B cell (primary cell): Measurements from ENCODE around the gene PIK3R3. TPM values are rescaled to one million over a fixed set of nuclear protein-coding genes. Genes with fewer than 3 reads are reported as not detected.
"Not testable (repeated sequence)": the region's sequence is repeated elsewhere in the genome, so short reads cannot be mapped to it uniquely, and the experiment has no call there.

ENCODE experiments used
- ATAC-seq: fragments of 200-7000 bp; cut with Tn5 transposase; one replicate; pipeline ENCODE4 v1.10.0; 2021; ENCODE audit warnings: low read depth, mild to moderate bottlenecking, moderate number of reproducible peaks, moderate library complexity
- CTCF ChIA-PET: fragments of 350-600 bp; sonication (Branson Sonifier 250); formaldehyde crosslinking; loops from one replicate; lab custom pipeline; 2021; ENCODE audit warnings: antibody characterized with exemption, inconsistent platforms; lab: Charles Lee
- POLR2A ChIA-PET: fragments of 350-600 bp; sonication (Branson Sonifier 250); formaldehyde crosslinking; loops from one replicate; lab custom pipeline; 2021; ENCODE audit warnings: antibody characterized with exemption; lab: Charles Lee
- DNase-seq: peaks from one replicate; pipeline ENCODE4 v3.0.0; 2013
- H2AFZ ChIP-seq: 2 replicates; pipeline ENCODE4 v1.6.1; 2012; ENCODE audit warnings: mild to moderate bottlenecking, low read depth, low read length; ENCODE audit not compliant: insufficient read depth, poor library complexity, severe bottlenecking
- H3K27ac ChIP-seq, 2 donors: 1 replicate in 1 of 2; 2 replicates in 1 of 2; pipeline ENCODE4 v1.5.1; 2012 to 2013; ENCODE audit warnings: low read length in 2 of 2, mild to moderate bottlenecking in 2 of 2, moderate library complexity in 1 of 2
- H3K27me3 ChIP-seq, 4 experiments: fragments of 200-600 bp in 1 of 4; sonication (generic) in 1 of 4; replicated peaks in 1 of 4; 1 replicate in 2 of 4; 2 replicates in 2 of 4; pipeline versions ENCODE4 v1.6.1 to v1.7.0; 2013 to 2016; ENCODE audit warnings: low read length in 3 of 4, mild to moderate bottlenecking in 2 of 4, mixed read lengths in 1 of 4, moderate library complexity in 1 of 4; ENCODE audit not compliant: insufficient read depth in 4 of 4, control insufficient read depth in 3 of 4; ENCODE audit errors: control extremely low read depth in 1 of 4
- H3K36me3 ChIP-seq, 2 experiments: replicated peaks in 1 of 2; 1 replicate in 1 of 2; 2 replicates in 1 of 2; pipeline versions ENCODE4 v1.6.1 to v1.7.1; 2013; ENCODE audit warnings: low read length in 1 of 2; ENCODE audit not compliant: insufficient read depth in 2 of 2, control insufficient read depth in 1 of 2; ENCODE audit errors: control extremely low read depth in 1 of 2, extremely low read depth in 1 of 2
- H3K4me1 ChIP-seq, 2 donors: fragments of 200-600 bp in 1 of 2; sonication (generic) in 1 of 2; 1 replicate in 1 of 2; 2 replicates in 1 of 2; pipeline versions ENCODE4 v1.5.1 to v1.6.1; 2013 to 2017; ENCODE audit warnings: low read length in 2 of 2; ENCODE audit not compliant: control insufficient read depth in 2 of 2, insufficient read depth in 2 of 2
- H3K4me2 ChIP-seq: replicated peaks from 2 replicates; pipeline ENCODE3; 2012; ENCODE audit warnings: mild to moderate bottlenecking, low read depth, low read length; ENCODE audit not compliant: poor library complexity, severe bottlenecking
- H3K4me3 ChIP-seq, 5 experiments: fragments of 200-600 bp in 1 of 5; sonication (generic) in 1 of 5; 1 replicate in 3 of 5; 2 replicates in 2 of 5; pipeline versions ENCODE4 v1.5.1 to v1.7.0; 2011 to 2016; ENCODE audit warnings: low read length in 4 of 5, mild to moderate bottlenecking in 4 of 5, low read depth in 2 of 5, control low read depth in 1 of 5, moderate library complexity in 1 of 5; ENCODE audit not compliant: insufficient read depth in 1 of 5; ENCODE audit errors: control extremely low read depth in 1 of 5, extremely low read depth in 1 of 5
- H3K79me2 ChIP-seq: fragments of 200-600 bp; sonication (generic); one replicate; pipeline ENCODE4 v1.6.0; 2016; ENCODE audit warnings: low read length; ENCODE audit not compliant: control insufficient read depth, insufficient read depth
- H3K9ac ChIP-seq: fragments of 200-600 bp; sonication (generic); 2 replicates; pipeline ENCODE4 v1.6.1; 2017; ENCODE audit warnings: mild to moderate bottlenecking, low read length, moderate library complexity
- H3K9me3 ChIP-seq, 3 donors: one replicate each; pipeline versions ENCODE4 v1.6.1 to v1.7.1; 2013; ENCODE audit warnings: low read length in 2 of 3; ENCODE audit not compliant: control insufficient read depth in 2 of 3, insufficient read depth in 1 of 3; ENCODE audit errors: control extremely low read depth in 1 of 3
- H4K20me1 ChIP-seq: 2 replicates; pipeline ENCODE4 v1.6.0; 2012; ENCODE audit warnings: mild to moderate bottlenecking, low read length; ENCODE audit not compliant: insufficient read depth, control insufficient read depth, poor library complexity, severe bottlenecking
- H3K27ac Mint-ChIP-seq: one replicate; pipeline ENCODE4 v1.8.0; 2021; ENCODE audit warnings: mixed read lengths
- H3K27me3 Mint-ChIP-seq: one replicate; pipeline ENCODE4 v1.8.0; 2021; ENCODE audit warnings: mixed read lengths
- H3K4me1 Mint-ChIP-seq: one replicate; pipeline ENCODE4 v1.8.0; 2021; ENCODE audit warnings: mixed read lengths
- H3K4me3 Mint-ChIP-seq: one replicate; pipeline ENCODE4 v1.8.0; 2021; ENCODE audit warnings: mixed read lengths
- H3K9me3 Mint-ChIP-seq: one replicate; pipeline ENCODE4 v1.8.0; 2022; ENCODE audit warnings: mixed read lengths; ENCODE audit not compliant: insufficient read depth
- EZH2 ChIP-seq: IDR thresholded peaks from 2 replicates; pipeline ENCODE4 v1.6.1; 2012; ENCODE audit warnings: borderline replicate concordance, low read depth, mild to moderate bottlenecking, moderate library complexity, low read length; ENCODE audit not compliant: insufficient read depth, poor library complexity, severe bottlenecking
- WGBS: methylation state at CpG from one replicate; pipeline ENCODE4 v1.1.5; 2013; ENCODE audit warnings: missing lambda C conversion rate; ENCODE audit not compliant: insufficient coverage; 5-methylcytosine and 5-hydroxymethylcytosine counted together
- intact Hi-C: fragments of 100-400 bp; cut with micrococcal nuclease; formaldehyde crosslinking; loops from one replicate; pipeline ENCODE4 v1.10.0; 2022
- polyA plus RNA-seq: library from polyadenylated mRNA; depleted of rRNA; stranded (reverse); fragments of >200 nt; gene quantifications from 2 replicates; pipeline ENCODE4 v1.2.3, GENCODE V29; 2012
- total RNA-seq, 2 donors: library from RNA; stranded (reverse); fragments of 120-200 nt in 1 of 2; gene quantifications; 1 replicate in 1 of 2; 2 replicates in 1 of 2; pipeline versions ENCODE4 v1.2.3 to v1.2.4, GENCODE V29; 2013 to 2022
- TF ChIP-seq, protein P1 (sequence below): fragments of 200-600 bp; IDR thresholded peaks from one replicate; pipeline ENCODE4 v1.8.0; 2022; ENCODE audit warnings: antibody characterized with exemption, mild to moderate bottlenecking

The PIK3R3 gene
- total and polyA plus RNA-seq, 2 donors (not counting 1 experiment from before 2014, with no cell fraction given) = 0.06 to 0.17 TPM

DNA sequence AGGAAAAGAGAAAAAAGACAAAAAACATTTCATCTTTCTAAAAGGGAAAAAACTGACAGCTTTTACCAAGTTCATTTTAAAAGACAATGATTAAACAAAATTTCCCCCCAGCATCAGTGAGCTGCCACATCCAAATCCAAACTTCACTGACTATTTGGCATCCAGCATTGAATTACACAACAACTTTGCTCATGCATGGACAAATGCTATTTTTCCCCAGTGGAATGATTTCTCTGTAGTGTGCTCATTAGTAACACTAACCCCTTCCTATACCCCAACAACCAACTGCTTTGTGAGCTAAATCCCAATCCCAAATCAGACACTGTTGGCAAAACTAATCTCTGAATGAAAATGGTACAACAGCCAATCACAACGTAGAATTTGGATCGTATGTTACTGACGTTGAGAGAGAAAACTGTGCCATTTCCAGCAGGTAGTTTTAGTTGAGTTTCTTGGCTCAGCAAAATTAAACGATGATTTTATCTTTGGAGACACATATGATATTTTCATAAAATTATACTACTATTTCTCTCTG lies 37.9 kb downstream of the PIK3R3 start:
- Histone ChIP-seq H3K9ac (no peak overlapping the region), H3K27ac (no peak overlapping the region), H3K4me3 (no peak overlapping the region), H3K4me1 (no peaks in the 10 kb centered on the region), H3K9me3 (peaks cover 0 to 3% (median 0%) of the 10 kb centered on the region in 3 donors), H3K36me3 (no peaks in the 10 kb centered on the region), H3K4me2 (no peak overlapping the region), H4K20me1 (no peaks in the 10 kb centered on the region), H3K27me3 (no peaks in the 10 kb centered on the region), H2AFZ (no peak overlapping the region), H3K79me2 (no peaks in the 10 kb centered on the region)
- Mint-ChIP-seq H3K4me3 (no peak overlapping the region), H3K4me1 (peaks cover 3% of the 10 kb centered on the region), H3K27ac (no peak overlapping the region), H3K27me3 (no peaks in the 10 kb centered on the region), H3K9me3 (no peaks in the 10 kb centered on the region)
- WGBS = no CpG with 5 or more reads among the region's 4 CpGs
- TF ChIP-seq, protein P1, sequence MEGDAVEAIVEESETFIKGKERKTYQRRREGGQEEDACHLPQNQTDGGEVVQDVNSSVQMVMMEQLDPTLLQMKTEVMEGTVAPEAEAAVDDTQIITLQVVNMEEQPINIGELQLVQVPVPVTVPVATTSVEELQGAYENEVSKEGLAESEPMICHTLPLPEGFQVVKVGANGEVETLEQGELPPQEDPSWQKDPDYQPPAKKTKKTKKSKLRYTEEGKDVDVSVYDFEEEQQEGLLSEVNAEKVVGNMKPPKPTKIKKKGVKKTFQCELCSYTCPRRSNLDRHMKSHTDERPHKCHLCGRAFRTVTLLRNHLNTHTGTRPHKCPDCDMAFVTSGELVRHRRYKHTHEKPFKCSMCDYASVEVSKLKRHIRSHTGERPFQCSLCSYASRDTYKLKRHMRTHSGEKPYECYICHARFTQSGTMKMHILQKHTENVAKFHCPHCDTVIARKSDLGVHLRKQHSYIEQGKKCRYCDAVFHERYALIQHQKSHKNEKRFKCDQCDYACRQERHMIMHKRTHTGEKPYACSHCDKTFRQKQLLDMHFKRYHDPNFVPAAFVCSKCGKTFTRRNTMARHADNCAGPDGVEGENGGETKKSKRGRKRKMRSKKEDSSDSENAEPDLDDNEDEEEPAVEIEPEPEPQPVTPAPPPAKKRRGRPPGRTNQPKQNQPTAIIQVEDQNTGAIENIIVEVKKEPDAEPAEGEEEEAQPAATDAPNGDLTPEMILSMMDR = no peak
- no peak for TF ChIP-seq EZH2
- intact Hi-C loops = no loop called here
- POLR2A ChIA-PET = no interaction called here
- no peak for DNase-seq
- CTCF ChIA-PET = no interaction called here
- ATAC-seq = no peak

DNA sequence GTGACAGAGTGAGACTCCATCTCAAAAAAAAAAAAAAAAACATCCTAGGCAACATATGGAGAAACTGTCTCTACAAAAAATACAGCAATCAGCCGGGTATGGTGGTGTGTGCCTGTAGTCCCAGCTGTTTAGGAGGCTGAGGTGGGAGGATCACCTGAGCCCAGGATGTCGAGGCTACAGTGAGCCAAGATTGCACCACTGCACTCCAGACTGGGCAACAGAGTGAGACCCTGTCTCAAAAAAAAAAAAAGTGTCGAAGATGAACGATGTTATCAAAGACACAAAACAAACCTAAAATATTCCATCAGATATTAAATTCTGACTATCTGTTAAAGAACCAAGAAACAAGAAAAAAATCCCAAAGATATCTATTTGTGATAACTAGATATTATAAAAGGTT lies 38.6 kb downstream of the PIK3R3 start:
- H3K9me3 ChIP-seq, H3K27ac ChIP-seq, ATAC-seq, POLR2A ChIA-PET, H3K4me3 Mint-ChIP-seq, H3K79me2 ChIP-seq, H3K9me3 Mint-ChIP-seq, H4K20me1 ChIP-seq, H3K4me1 ChIP-seq, H3K27me3 Mint-ChIP-seq, H3K36me3 ChIP-seq, H3K9ac ChIP-seq, DNase-seq, H2AFZ ChIP-seq, intact Hi-C loops, H3K4me3 ChIP-seq, H3K27me3 ChIP-seq, H3K27ac Mint-ChIP-seq, H3K4me1 Mint-ChIP-seq, H3K4me2 ChIP-seq, CTCF ChIA-PET: not testable (repeated sequence)
- no CpG with 5 or more reads among the region's 4 CpGs for WGBS
